ENCODE results near the gene EHD2.
"Not testable (repeated sequence)": the region's sequence is repeated elsewhere in the genome, so short reads cannot be mapped to it uniquely, and the experiment has no call there.

Gene EHD2

DNA sequence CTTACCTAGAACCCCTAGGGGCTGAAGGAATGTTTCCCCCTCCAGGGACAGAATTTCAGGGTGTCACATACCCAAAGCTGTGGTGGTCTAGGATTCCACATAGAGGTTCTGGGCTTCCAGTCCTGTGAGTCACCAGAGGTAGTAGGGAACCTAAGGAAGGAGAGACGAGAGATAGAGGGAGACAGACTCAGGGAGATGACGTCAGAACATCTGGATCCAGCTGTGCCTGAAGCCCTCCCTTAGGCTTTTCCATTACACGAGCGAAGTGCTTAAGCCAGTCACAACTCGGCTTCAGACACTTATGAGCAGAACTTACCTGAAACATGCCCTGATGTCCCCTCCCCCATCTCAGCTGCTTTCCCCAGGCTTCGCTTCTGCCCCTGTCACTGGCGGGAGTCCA is 53.4 kb downstream of the EHD2 start:
- no peak for DNase-seq (ENCODE audit: low read depth in 2 of 3, low spot score in 2 of 3)

DNA sequence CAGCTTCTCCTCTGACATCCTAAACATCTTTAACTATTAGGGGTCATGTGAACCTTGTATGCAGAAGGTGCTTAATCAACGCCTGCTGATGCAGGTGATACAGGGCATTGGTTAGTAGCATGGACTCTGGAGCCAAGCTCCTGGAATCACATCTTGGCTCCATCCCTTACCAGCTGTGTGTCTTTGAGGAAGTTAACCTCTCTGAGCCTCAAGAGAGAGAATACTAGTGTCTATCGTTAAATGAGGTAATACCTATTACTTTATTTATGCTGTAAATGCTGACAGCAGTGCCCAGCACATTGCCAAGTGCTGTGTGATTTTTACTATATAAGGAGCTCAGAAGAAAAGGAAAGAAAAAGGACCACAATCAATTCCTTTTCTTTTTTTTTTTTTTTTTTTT is 54.1 kb downstream of the EHD2 start:
- DNase-seq (ENCODE audit: low read depth in 2 of 3, low spot score in 2 of 3): no peak

DNA sequence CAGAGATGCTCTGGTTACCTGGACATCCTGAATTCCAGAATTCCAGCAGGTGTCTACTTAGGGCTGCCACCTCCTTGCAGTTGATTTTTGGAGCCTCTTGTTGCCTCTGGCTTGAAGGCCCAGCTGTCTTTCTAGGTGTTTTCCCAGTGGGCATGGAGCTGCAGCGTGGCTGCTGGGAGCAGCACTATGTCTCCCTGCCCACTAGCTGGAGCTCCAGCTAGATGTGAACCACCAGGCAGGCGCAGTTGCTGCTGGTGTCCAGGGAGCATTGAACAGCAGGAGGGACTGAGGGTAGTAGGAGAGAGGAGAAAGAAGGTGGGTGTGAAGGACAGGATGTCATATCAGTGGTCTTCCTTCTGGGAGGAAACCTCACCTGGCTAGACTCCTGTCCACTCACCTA is 55.4 kb downstream of the EHD2 start:
- no peak for DNase-seq (ENCODE audit: low read depth in 2 of 3, low spot score in 2 of 3)

DNA sequence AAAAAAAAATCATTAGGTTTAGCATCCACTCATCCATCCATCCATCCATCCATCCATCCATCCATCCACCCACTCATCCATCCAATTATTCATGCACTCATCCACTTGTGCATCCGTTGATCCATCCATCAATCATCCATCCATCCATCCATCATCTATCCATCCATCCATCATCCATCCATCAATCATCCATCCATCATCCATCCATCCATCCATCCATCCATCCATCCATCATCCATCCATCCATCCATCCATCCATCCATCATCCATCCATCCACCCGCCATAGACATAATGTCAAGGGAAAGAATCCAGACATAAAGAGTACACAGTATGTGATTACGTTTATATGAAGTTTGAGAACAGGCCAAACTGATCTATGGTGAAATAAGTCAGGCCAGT is 56.3 kb downstream of the EHD2 start:
- DNase-seq (ENCODE audit: low read depth in 2 of 3, low spot score in 2 of 3): no peak

DNA sequence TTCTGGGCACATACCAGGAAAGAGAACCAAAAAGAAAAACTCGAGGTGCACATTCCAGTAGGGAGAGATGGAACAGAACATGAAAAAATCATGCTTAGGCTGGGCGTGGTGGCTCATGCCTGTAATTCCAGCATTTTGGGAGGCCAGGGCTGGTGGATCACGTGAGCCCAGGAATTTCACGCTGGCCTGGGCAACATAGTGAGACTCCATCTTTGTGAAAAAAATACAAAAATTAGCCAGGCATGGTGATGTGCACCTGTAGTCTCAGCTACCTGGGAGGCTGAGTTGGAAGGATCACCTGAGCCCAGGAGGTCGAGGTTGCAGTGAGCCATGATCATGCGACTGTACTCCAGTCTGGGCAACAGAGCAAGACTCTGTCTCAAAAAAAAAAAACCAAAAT is 58.1 kb downstream of the EHD2 start:
- DNase-seq (ENCODE audit: low read depth in 2 of 3, low spot score in 2 of 3): not testable (repeated sequence)

DNA sequence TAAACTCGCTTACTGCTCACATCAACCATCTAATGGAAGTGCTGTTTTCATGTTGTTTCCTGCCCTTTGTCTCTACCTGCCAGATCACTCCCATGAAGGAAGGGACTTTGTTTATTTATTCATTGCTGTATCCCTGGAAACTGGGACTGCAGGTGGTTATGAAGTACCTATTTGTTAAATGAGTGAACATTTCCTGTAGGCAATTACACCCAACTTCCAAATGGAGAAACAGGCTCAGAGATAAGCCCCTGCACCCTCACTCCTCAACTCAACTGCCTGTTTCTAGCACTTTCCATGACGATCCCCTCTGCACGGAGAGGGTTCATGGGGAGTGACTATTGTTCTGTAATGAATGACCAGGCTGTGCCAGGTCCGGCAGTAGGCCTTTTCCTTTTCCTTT is 63.3 kb downstream of the EHD2 start:
- no peak for DNase-seq (ENCODE audit: low read depth in 2 of 3, low spot score in 2 of 3)

- DNase-seq (ENCODE audit: low read depth in 2 of 3, low spot score in 2 of 3): not testable (repeated sequence)
Observed at GRCh38 chr19:47777245-47778048, 64.2 kb downstream of the EHD2 start.

DNA sequence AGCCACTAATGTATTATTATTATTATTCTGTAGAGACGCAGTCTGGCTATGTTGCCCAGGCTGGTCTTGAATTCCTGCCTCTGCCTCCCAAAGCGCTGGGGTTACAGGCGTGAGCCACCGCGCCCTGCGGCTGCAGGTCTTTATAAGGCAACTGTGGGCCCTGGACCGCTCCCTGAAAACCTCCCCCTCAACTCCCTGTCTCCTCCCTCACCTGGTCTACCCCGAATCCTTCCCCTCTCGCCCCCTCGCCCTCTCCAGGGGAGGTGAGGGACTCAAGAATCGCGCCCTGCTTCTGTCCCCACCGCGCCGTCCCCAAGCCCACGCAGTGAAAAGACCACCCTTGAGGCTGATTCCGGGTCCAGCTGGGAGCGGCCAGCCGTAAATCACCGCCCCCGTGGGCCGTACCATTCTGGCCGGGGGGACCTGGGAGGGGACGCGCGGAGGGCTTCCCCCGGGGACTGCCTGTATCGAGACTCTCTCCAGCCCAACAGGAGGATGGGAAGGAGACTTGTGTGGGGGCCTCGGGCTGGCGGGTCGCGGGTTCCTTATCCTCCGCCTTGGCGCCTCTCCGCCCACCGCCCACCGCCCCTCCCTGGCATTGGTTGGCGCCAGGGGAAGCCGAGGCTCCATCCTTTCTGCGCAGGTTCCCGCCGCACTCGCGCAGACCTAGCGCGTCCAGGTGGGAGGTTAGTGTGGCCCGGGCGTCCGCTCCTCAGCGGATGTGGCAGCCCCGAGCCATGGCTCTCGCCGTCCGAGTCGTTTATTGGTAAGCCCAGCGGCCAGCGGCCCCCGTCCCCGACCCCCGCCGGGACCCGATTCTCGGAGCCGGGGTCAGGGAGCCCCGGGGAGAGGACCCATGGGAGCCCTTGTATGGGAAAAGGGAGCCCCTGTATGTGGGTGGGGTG is 65.1 kb downstream of the EHD2 start, which contains the start of gene SELENOW:
Gene SELENOW, plus strand, starts transcription at position 655 of the 905 bp plus-strand sequence. Its CDS starts 83 bp downstream, at position 738.
- peak; percentile 59 to 72 (median 68) for DNase-seq (ENCODE audit: low read depth in 2 of 3, low spot score in 2 of 3)

DNA sequence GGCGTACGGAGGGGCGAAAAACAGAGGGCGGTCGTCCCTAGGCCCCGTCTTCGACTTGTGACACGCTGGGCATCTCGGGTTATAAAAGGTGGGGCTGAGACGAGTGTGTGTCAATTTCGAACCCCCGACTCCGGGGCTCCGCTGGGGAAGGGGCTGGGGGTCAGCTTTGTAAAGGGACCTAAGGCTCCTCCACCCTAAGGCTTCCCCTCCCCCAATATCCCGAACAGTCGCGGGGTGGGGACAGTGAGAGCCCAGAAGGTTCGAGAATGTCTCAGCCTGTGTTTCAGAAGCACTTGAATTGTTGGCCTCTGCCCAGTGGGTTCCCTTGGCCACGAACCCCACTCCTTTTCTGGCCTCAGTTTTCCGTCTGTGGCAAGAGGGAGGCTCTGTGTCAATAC is 65.7 kb downstream of the EHD2 start:
- no peak for DNase-seq (ENCODE audit: low read depth in 2 of 3, low spot score in 2 of 3)

DNA sequence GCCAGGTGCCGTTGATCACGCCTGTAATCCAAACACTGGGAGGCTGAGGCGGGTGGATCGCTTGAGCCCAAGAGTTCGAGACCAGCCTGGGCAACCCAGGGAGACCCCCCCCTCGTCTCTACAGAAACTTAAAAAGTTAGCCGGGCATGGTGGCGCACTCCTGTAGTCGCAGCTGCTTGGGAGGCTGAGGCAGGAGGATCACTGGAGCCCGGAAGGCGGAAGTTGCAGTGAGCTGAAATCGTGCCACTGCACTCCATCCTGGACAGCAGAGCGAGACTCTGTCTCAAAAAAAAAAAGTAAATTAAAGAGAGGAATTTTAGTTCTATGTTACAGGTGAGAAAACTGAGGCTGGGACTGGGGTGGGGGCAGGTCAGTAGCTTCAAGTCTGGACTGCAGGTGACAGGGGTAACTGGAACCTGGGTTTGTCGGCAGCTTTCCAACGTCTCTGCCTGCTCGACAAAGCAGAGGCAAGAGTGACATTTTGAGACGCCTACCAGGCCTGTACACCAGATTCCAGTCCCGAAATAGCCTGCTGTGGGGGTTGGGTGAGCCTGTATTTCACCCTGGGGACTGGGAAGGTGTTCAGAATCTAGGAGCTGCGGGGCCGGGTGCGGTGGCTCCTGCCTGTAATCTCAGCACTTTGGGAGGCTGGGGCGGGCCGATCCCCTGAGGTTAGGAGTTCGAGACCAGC is 66.4 kb downstream of the EHD2 start:
- no peak for DNase-seq (ENCODE audit: low read depth in 2 of 3, low spot score in 2 of 3)

DNA sequence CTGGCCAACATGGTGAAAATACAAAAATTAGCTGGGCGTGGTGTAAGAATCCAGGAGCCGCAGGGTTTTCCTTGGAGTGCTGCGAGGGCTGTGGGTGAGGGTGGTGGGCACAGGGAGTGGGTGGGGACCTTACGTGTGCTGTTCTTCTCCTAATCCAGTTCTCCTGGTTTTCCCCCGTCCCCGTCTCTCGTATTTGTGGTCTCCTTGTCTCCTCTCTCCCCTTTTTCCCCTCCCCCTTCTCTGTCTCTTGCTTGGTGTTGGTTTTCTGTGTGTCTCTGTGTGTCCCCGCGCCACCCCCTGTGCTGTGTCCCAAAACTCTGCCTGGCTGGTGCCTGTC is 67.0 kb downstream of the EHD2 start:
- no peak for DNase-seq (ENCODE audit: low read depth in 2 of 3, low spot score in 2 of 3)

DNA sequence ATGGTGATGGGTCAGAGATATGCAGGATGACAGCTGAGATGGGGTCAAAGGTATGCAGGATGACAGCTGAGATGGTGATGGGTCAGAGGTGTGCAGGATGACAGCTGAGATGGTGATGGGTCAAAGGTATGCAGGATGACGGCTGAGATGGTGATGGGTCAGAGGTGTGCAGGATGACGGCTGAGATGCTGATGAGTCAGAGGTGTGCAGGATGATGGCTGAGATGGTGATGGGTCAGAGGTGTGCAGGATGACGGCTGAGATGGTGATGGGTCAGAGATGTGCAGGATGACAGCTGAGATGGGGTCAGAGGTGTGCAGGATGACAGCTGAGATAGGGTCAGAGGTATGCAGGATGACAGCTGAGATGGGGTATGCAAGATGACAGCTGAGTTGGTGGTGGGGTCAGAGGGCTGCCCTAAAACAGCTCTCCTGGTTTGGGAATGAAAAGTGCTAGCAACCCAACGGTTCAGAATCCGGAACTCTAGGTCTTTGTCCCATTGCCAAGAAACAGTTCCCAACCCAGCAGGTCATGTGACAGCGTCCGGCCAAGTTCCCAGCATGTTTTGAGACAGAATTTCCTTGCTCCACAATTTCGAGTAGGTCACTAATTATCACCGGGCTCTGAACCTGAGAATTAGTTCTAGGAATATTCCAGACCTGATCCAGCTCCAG is 68.5 kb downstream of the EHD2 start:
- no peak for DNase-seq (ENCODE audit: low read depth in 2 of 3, low spot score in 2 of 3)

- no peak for DNase-seq (ENCODE audit: low read depth in 2 of 3, low spot score in 2 of 3)
Observed at GRCh38 chr19:47786566-47786965, 73.3 kb downstream of the EHD2 start.

- DNase-seq (ENCODE audit: low read depth in 2 of 3, low spot score in 2 of 3): not testable (repeated sequence)
Observed at GRCh38 chr19:47787307-47787706, 74.1 kb downstream of the EHD2 start.

DNA sequence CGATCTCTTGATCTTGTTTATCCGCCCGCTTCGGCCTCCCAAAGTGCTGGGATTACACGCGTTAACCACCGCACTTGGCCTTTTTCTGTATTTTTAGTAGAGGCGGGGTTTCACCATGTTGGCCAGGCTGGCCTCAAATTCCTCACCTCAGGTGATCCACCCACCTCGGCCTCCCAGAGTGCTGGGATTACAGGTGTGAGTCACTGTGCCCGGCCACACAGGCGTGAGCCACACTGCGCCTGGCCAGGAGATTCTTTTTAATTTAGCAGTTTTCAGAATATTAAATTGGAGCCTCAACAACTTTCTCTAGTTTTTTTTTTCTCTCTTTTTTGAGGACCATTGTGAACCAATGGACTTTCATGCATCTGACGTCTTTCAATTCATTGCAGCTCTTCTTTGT is 76.6 kb downstream of the EHD2 start:
- DNase-seq (ENCODE audit: low read depth in 2 of 3, low spot score in 2 of 3): not testable (repeated sequence)

DNA sequence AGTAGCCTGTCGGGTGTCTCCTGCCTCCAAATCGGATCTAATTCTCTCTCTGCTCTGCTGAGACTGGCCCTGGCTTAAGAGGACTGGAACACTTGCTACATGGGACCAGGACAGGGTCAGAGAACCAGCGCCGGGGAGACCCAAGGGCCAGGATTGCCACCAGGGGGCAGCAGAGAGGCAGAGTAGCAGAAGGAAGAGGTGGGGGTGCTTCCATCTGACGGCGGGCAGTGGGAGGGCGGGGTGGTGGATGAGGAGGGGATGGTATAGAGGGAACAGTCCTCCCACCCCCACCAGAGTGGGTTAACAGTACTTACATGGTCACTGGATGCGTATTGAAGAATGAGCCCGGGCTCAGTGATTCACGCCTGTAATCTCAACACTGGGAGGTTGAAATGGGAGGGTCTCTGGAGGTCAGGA is 77.2 kb downstream of the EHD2 start:
- DNase-seq (ENCODE audit: low read depth in 2 of 3, low spot score in 2 of 3): peak; percentile 48 to 97 (median 96)

GRCh38 chr19:47792616-47793015 is 79.4 kb downstream of the EHD2 start:
- no peak for DNase-seq (ENCODE audit: low read depth in 2 of 3, low spot score in 2 of 3)
